GM19467 (cell line): ENCODE measurements around the gene PEX13.
"Not testable (repeated sequence)": the region's sequence is repeated elsewhere in the genome, so short reads cannot be mapped to it uniquely, and the experiment has no call there.

Source experiments
- ATAC-seq: cut with Tn5 transposase; IDR thresholded peaks from one replicate; pipeline ENCODE4 v1.9.1; 2021; ENCODE audit warnings: mild to moderate bottlenecking, moderate library complexity; ENCODE audit not compliant: unreplicated experiment

The PEX13 gene

DNA sequence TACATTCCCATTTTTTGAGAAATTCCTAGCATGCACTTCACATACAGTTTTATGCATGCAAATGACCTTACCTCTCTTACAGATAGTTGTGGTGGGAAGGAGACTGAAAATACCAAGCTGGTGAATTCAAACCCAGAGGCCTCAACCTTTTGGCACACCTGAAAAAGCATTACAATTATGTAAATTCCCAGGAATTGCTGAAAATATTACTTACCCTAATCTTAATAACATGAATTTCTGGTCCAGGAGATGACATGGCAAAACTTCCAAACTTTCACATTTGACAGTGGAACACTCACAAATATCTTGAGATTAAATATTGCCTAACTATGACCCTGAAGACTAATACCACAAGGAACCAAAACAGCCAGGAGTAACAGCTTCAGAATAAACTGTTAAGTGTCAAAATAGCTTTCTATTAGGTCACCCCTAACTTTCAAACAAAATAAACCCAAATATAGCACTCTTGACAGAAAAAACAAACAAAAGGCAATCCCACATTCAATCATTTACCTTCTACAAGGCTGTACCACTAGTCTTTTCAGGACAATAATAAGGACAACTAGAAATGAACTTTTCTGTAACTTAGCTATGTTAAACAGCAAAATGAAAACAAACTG is 10.9 kb upstream of the PEX13 start:
- no peak for ATAC-seq

DNA sequence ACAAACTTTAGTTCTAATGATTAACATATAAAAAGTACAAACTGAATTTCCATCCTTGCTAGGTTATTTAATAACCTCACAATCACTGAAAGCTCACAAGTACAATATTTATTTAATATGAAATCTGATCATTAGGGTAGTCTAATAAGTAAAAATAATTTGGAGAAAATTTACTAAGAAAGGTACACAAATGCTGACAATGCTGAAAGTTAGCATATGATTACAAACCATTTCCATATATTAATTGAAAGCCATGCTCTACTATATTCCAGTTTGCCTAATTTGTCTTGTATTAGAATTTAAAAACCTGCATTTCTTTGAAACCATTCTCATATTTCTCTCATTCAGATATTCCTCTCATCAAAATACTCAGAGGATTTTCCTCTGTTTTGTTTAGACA is 8.2 kb upstream of the PEX13 start:
- no peak for ATAC-seq

DNA sequence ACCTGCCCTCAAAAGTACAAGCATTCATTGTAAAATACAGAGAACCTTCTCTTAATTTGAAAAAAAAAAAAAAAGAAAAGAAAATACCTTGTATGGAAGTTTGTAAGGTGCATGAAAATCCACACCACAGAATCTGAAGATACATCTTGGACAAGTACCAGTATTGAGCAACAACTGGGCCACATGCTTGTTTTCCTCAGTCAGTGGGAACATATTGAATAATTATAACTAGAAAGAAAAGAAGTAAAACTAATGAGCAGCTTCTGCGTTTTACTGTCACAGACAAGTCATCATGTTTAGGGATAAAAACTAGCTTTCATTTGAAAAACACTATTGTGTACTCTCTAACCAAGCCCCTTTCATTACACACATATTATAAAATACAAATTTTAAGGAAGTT is 5.8 kb upstream of the PEX13 start:
- no peak for ATAC-seq

- not testable (repeated sequence) for ATAC-seq
Observed at GRCh38 chr2:61012303-61012702, 5.2 kb upstream of the PEX13 start.

GRCh38 chr2:61013382-61013781 is 4.1 kb upstream of the PEX13 start:
- no peak for ATAC-seq

- ATAC-seq: no peak
Observed at GRCh38 chr2:61014763-61015162, 2.8 kb upstream of the PEX13 start.

- no peak for ATAC-seq
Observed at GRCh38 chr2:61015976-61016375, 1.5 kb upstream of the PEX13 start.

- no peak for ATAC-seq
Observed at GRCh38 chr2:61016392-61017002, 1.0 kb upstream of the PEX13 start.

DNA sequence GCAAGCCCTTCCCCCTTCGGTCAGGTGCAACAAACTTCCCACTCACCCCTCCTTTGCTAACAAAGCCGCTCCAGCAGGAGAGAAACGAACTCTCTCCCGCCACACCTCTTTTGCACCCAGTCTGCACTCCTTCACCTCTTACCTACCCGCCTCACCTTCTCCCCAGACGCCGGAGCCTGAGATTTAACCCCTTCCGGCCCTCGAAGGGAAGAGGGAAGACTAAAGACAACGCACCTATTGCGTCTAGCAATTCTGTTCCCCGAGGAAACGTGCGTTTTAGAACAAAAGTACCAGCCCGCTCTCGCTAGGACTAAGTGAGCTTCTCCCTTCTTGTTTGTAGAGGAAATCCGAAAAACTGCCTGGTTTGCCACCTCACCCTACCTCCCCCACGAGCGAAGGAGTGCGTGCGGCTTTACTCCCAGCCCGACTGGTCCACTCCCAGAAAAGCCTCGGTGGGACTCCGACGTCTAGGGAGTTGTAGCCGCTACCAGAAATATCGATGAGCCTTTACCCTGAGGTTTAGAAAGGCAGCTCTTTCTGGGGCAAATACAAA is 441 bp upstream of the PEX13 start:
- peak; percentile 54 for ATAC-seq

DNA sequence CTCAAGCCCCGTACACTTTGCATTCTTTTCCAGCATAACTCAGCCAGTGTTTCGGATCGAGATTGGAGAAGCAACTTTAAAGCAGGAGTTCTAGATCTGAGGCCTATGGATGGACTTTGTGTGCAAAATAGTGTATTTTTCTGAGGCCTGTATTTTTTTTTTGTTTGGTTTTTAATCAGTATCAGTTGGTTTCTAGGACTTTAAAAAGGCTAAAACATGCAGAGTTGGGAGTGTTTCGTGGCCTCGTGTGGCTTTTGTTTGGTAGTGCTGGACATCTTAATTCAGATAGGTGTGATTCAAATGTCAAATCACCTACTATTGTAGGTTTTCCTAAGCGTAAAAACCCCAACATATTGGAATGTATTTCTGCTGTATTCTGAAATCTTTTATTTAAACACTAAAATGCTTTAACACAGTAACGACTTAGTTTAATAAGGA is 817 bp downstream of the PEX13 start:
- ATAC-seq: no peak

- ATAC-seq: no peak
Observed at GRCh38 chr2:61018798-61019197, 1.3 kb downstream of the PEX13 start.

DNA sequence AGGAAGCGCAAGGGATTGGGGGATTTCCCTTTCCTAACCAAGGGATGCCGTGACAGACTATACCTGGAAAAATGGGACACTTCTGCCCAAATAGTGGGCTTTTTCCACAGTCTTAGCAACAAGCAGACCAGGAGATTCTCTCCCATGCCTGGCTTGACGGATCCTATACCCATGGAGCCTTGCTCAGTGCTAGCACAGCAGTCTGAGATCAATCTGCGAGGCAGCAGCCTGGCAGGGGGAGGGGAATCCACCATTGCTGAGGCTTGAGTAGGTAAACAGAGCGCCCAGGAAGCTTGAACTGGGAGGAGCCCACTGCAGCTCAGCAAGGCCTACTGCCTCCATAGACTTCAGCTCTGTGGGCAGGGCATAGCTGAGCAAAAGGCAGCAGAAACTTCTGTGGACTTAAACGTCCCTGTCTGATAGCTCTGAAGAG is 3.7 kb downstream of the PEX13 start:
- ATAC-seq: no peak

GRCh38 chr2:61023670-61024069 is 6.2 kb downstream of the PEX13 start:
- ATAC-seq: no peak

- no peak for ATAC-seq
Observed at GRCh38 chr2:61029533-61029932, 12.0 kb downstream of the PEX13 start.

GRCh38 chr2:61034592-61034991 is 17.1 kb downstream of the PEX13 start:
- not testable (repeated sequence) for ATAC-seq

GRCh38 chr2:61036643-61037042 is 19.1 kb downstream of the PEX13 start:
- not testable (repeated sequence) for ATAC-seq

GRCh38 chr2:61042807-61043206 is 25.3 kb downstream of the PEX13 start:
- ATAC-seq: no peak

DNA sequence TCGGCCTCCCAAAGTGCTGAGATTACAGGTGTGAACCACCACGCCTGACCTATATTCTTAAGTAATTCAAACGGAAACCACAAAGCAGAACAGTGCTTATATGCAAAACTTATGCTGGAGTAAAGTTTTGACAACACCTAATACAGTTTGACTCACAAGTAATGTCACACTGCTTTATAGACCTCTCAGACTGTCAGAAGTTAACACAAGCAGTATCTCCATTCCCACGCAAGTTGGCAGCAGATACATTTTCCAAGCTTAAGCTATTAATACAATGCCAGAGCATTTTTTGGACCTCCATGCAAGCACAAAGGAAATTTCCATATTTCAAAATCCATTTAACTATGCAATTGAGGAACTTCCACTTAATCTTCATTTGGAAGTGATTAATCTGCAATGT is 27.1 kb downstream of the PEX13 start:
- ATAC-seq: no peak

- no peak for ATAC-seq
Observed at GRCh38 chr2:61045226-61045625, 27.7 kb downstream of the PEX13 start.

GRCh38 chr2:61045999-61046398 is 28.5 kb downstream of the PEX13 start:
- no peak for ATAC-seq

GRCh38 chr2:61055557-61055956 is 38.0 kb downstream of the PEX13 start:
- no peak for ATAC-seq

DNA sequence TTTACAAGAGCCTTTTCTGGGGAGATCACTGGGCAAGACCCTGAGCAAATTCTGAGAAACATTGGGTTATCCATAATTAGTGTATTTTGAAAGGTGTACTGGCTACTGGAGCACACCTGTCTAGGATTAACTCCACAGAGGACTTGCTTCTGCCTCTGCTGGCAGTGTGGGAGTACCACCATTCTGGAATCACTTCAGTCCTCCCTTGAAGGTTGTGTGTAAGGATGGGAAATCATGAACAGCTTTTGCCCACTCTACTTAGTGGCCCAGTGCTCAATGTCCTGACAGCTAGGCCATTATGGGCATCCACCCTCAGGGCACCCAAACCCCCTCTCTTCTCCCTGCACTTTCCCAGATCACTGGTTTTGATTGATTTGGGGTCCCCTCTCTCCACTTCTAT is 40.0 kb downstream of the PEX13 start:
- no peak for ATAC-seq

DNA sequence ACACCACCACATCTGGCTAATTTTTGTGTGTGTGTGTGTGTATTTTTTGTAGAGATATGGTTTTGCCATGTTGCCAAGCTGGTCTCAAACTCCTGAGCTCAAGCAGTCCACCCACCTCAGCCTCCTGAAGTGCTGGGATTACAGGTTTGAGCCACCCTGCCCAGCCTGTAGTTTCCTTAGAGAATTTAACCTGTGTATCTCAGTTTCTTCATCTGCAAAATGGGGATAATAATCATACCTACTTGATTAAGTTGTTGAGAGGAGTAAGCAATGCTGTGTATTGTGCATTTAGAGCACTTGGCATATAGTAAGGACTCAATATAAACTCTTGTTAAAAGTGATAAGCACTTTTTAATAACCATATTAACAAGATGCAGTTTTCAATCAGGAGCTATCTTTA is 41.9 kb downstream of the PEX13 start:
- no peak for ATAC-seq
